ENCODE results near the gene REPIN1.

REPIN1 gene

GRCh38 chr7:150393325-150393724 is 24.7 kb downstream of the REPIN1 start:
- H3K27ac ChIP-seq, result no peak overlapping the region
- TF ChIP-seq, protein P1, sequence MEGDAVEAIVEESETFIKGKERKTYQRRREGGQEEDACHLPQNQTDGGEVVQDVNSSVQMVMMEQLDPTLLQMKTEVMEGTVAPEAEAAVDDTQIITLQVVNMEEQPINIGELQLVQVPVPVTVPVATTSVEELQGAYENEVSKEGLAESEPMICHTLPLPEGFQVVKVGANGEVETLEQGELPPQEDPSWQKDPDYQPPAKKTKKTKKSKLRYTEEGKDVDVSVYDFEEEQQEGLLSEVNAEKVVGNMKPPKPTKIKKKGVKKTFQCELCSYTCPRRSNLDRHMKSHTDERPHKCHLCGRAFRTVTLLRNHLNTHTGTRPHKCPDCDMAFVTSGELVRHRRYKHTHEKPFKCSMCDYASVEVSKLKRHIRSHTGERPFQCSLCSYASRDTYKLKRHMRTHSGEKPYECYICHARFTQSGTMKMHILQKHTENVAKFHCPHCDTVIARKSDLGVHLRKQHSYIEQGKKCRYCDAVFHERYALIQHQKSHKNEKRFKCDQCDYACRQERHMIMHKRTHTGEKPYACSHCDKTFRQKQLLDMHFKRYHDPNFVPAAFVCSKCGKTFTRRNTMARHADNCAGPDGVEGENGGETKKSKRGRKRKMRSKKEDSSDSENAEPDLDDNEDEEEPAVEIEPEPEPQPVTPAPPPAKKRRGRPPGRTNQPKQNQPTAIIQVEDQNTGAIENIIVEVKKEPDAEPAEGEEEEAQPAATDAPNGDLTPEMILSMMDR (IDR thresholded peaks at IDR 0.05), result no peak
- no peak for TF ChIP-seq ZFX (IDR thresholded peaks at IDR 0.05; ENCODE audit: borderline replicate concordance)

- TF ChIP-seq, protein P1 (IDR thresholded peaks at IDR 0.05), result no peak
- TF ChIP-seq ZFX (IDR thresholded peaks at IDR 0.05; ENCODE audit: borderline replicate concordance), result no peak
- H3K27ac ChIP-seq, result no peak overlapping the region
These were observed 27.8 kb downstream of the REPIN1 start for GRCh38 chr7:150396426-150396825.

DNA sequence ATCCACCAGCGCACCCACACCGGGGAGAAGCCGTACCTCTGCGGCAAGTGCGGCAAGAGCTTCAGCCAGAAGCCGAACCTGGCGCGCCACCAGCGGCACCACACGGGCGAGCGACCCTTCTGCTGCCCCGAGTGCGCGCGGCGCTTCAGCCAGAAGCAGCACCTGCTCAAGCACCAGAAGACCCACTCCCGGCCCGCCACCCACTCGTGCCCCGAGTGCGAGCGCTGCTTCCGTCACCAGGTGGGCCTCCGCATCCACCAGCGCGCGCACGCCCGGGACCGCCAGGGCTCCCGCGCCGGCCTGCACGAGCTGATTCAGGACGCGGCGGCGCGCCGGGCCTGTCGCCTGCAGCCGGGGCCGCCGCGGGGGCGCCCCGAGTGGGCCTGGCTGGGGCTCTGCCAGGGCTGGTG is 28.2 kb downstream of the REPIN1 start:
- TF ChIP-seq, protein P1 (IDR thresholded peaks at IDR 0.05), result no peak
- no peak for TF ChIP-seq ZFX (IDR thresholded peaks at IDR 0.05; ENCODE audit: borderline replicate concordance)
- no peak overlapping the region for H3K27ac ChIP-seq

DNA sequence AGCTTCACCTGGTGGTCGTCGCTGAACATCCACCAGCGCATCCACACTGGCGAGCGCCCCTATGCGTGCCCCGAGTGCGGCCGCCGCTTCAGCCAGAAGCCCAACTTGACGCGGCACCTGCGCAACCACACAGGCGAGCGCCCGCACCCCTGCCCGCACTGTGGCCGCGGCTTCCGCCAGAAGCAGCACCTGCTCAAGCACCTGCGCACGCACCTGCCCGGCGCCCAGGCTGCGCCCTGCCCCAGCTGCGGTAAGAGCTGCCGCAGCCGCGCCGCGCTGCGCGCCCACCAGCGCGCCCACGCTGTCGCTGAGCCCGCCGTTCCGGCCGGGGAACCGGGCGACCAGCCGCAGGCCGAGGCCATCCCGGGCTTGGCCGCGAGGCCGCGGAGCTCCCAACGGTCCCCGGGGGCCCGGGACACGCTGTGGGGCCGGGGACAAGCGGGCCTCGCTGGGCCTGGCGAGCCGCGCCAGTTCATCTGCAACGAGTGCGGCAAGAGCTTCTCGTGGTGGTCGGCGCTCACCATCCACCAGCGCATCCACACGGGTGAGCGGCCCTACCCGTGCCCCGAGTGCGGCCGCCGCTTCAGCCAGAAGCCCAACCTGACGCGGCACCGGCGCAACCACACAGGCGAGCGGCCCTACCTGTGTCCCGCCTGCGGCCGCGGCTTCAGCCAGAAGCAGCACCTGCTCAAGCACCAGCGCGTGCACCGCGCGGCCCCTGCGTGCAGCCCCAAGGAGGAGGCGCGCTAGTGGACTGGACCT is 28.9 kb downstream of the REPIN1 start:
- no peak overlapping the region for H3K27ac ChIP-seq
- TF ChIP-seq, protein P1 (IDR thresholded peaks at IDR 0.05), result no peak
- no peak for TF ChIP-seq ZFX (IDR thresholded peaks at IDR 0.05; ENCODE audit: borderline replicate concordance)

- no peak overlapping the region for H3K27ac ChIP-seq
- TF ChIP-seq ZFX (IDR thresholded peaks at IDR 0.05; ENCODE audit: borderline replicate concordance), result no peak
- TF ChIP-seq, protein P1 (IDR thresholded peaks at IDR 0.05), result no peak
These were observed 29.7 kb downstream of the REPIN1 start for GRCh38 chr7:150398108-150398964.

- H3K27ac ChIP-seq, result no peak overlapping the region
- TF ChIP-seq ZFX (IDR thresholded peaks at IDR 0.05; ENCODE audit: borderline replicate concordance), result no peak
These were observed 30.3 kb downstream of the REPIN1 start for GRCh38 chr7:150398965-150399320.

- no peak overlapping the region for H3K27ac ChIP-seq
- no peak for TF ChIP-seq ZFX (IDR thresholded peaks at IDR 0.05; ENCODE audit: borderline replicate concordance)
- TF ChIP-seq, protein P1 (IDR thresholded peaks at IDR 0.05), result no peak
These were observed 30.9 kb downstream of the REPIN1 start for GRCh38 chr7:150399421-150400007.

Measured in 22Rv1 (cell line).